HEK293T (cell line): Measurements from ENCODE around the gene FANCI.
A peak's percentile ranks its signal among the peaks of the same experiment; 100 is the strongest.

Source experiments
- CTCF ChIA-PET: fragments of 350-600 bp; formaldehyde crosslinking; extraction: SDS; loops from one replicate; lab custom pipeline; 2021; ENCODE audit warnings: antibody characterized with exemption, inconsistent platforms; lab: Yijun Ruan, JAX
- POLR2A ChIA-PET: fragments of 350-600 bp; formaldehyde crosslinking; extraction: SDS; loops from one replicate; lab custom pipeline; 2020; ENCODE audit warnings: antibody characterized with exemption, inconsistent platforms; lab: Yijun Ruan, JAX
- DNase-seq: peaks from one replicate; pipeline ENCODE4 v3.0.0; 2012; ENCODE audit warnings: mixed read lengths; ENCODE audit errors: extremely low spot score
- ARNT ChIP-seq: fragments of 450-650 bp; IDR thresholded peaks from 2 replicates; pipeline ENCODE4 v1.6.1; 2017; ENCODE audit warnings: mild to moderate bottlenecking
- BHLHE40 ChIP-seq: fragments of 450-650 bp; IDR thresholded peaks from 2 replicates; pipeline ENCODE4 v1.6.1; 2016; ENCODE audit warnings: mild to moderate bottlenecking, moderate library complexity, borderline replicate concordance
- CTBP1 ChIP-seq: fragments of 450-650 bp; IDR thresholded peaks from 2 replicates; pipeline ENCODE4 v1.6.1; 2016; ENCODE audit warnings: borderline replicate concordance
- ELF4 ChIP-seq: fragments of 450-650 bp; IDR thresholded peaks from 2 replicates; pipeline ENCODE4 v1.6.1; 2017; ENCODE audit warnings: antibody characterized with exemption
- FOXA1 ChIP-seq: fragments of 450-650 bp; IDR thresholded peaks from 2 replicates; pipeline ENCODE4 v1.6.1; 2016; ENCODE audit warnings: mild to moderate bottlenecking
- FOXK2 ChIP-seq: fragments of 450-650 bp; IDR thresholded peaks from 2 replicates; pipeline ENCODE4 v1.6.1; 2016; ENCODE audit warnings: mild to moderate bottlenecking
- FOXM1 ChIP-seq: fragments of 450-650 bp; IDR thresholded peaks from 2 replicates; pipeline ENCODE4 v1.6.1; 2017; ENCODE audit warnings: mild to moderate bottlenecking, borderline replicate concordance
- HDGF ChIP-seq: fragments of 450-650 bp; IDR thresholded peaks from 2 replicates; pipeline ENCODE4 v1.6.1; 2017; ENCODE audit warnings: antibody characterized with exemption, borderline replicate concordance
- L3MBTL2 ChIP-seq: fragments of 450-650 bp; conservative IDR thresholded peaks from 2 replicates; pipeline ENCODE4 v1.6.1; 2016; ENCODE audit warnings: mild to moderate bottlenecking
- LEF1 ChIP-seq: fragments of 450-650 bp; IDR thresholded peaks from 2 replicates; pipeline ENCODE4 v1.6.1; 2017; ENCODE audit warnings: mild to moderate bottlenecking, borderline replicate concordance
- NFRKB ChIP-seq: fragments of 450-650 bp; IDR thresholded peaks from 2 replicates; pipeline ENCODE4 v1.6.1; 2016; ENCODE audit warnings: mild to moderate bottlenecking, moderate library complexity
- PKNOX1 ChIP-seq: fragments of 450-650 bp; IDR thresholded peaks from 2 replicates; pipeline ENCODE4 v1.6.1; 2016
- SP1 ChIP-seq: fragments of 450-650 bp; IDR thresholded peaks from 2 replicates; pipeline ENCODE4 v1.6.1; 2017
- SUZ12 ChIP-seq: fragments of 450-650 bp; IDR thresholded peaks from 2 replicates; pipeline ENCODE4 v1.6.1; 2016; ENCODE audit warnings: mild to moderate bottlenecking
- TARDBP ChIP-seq: fragments of 450-650 bp; IDR thresholded peaks from 2 replicates; pipeline ENCODE4 v1.6.1; 2016
- ZNF384 ChIP-seq: fragments of 450-650 bp; IDR thresholded peaks from 2 replicates; pipeline ENCODE4 v1.6.1; 2016

FANCI gene

GRCh38 chr15:89333011-89333860, 89.5 kb downstream of the FANCI start:
- no peak for DNase-seq
- ChIA-PET POLR2A (interaction anchor here (0.6 to 3.7 kb wide), 3 partner anchors 9 to 48 kb away, joined by 3 to 27 read pairs (median 6); no protein-coding TSS in a partner anchor), CTCF (interaction anchor here (1.0 to 1.6 kb wide), 5 partner anchors 9 to 139 kb away, joined by 3 to 7 read pairs (median 4); no protein-coding TSS in a partner anchor)
- TF ChIP-seq CTBP1: no peak

- DNase-seq: peak; percentile 70
- ChIA-PET CTCF (interaction anchor here (1.6 kb wide), 1 partner anchor 127 kb away, joined by 5 read pairs; no protein-coding TSS in a partner anchor), POLR2A (interaction anchor here (1.0 to 3.7 kb wide), 6 partner anchors 9 to 241 kb away, joined by 3 to 27 read pairs (median 6); partner anchors contain the start of gene TICRR)
- TF ChIP-seq LEF1 (0 out of 2 replicates have a peak, but pooled peaks have one; percentile 69), L3MBTL2 (peak; percentile 31; the same call in 1 of the 2 replicates), ZNF384 (no peak)
Observed at GRCh38 chr15:89333959-89334509, 90.3 kb downstream of the FANCI start.

- POLR2A ChIA-PET: interaction anchor here (0.6 to 3.7 kb wide), 15 partner anchors 9 to 247 kb away, joined by 3 to 27 read pairs (median 4); partner anchors contain the start of genes ABHD2 and TICRR
- CTCF ChIA-PET: interaction anchor here (1.2 to 5.2 kb wide), 2 partner anchors 24 to 65 kb away, joined by 4 to 20 read pairs; no protein-coding TSS in a partner anchor
- DNase-seq: peak; percentile 98
- TF ChIP-seq ZNF384 (no peak), TARDBP (peak; percentile 53; the same call in 1 of the 2 replicates), HDGF (no peak), ARNT (peak; percentile 71), SP1 (no peak), FOXK2 (no peak), FOXA1 (no peak), BHLHE40 (peak; percentile 84), SUZ12 (no peak), ELF4 (peak; percentile 66), PKNOX1 (no peak), NFRKB (no peak), LEF1 (no peak; the same call in 1 of the 2 replicates), FOXM1 (peak; percentile 88), L3MBTL2 (no peak; the same call in none of the 2 replicates), CTBP1 (peak; percentile 20; the same call in 1 of the 2 replicates)
Observed at GRCh38 chr15:89334510-89335297, 90.9 kb downstream of the FANCI start, which contains the start of gene POLG. POLG (minus strand) TSS chr15:89334824; CDS start chr15:89333754, 1,070 bp downstream.

- TF ChIP-seq BHLHE40 (no peak), ARNT (no peak), CTBP1 (no peak), FOXA1 (no peak), TARDBP (no peak; the same call in 1 of the 2 replicates), ELF4 (no peak), NFRKB (no peak), PKNOX1 (no peak), FOXM1 (no peak), L3MBTL2 (no peak; the same call in none of the 2 replicates), HDGF (no peak), LEF1 (no peak), ZNF384 (no peak), SUZ12 (no peak), SP1 (no peak), FOXK2 (no peak)
- CTCF ChIA-PET: interaction anchor here (1.0 to 5.2 kb wide), 3 partner anchors 23 to 108 kb away, joined by 3 to 20 read pairs (median 4); no protein-coding TSS in a partner anchor
- DNase-seq: peak; percentile 45
- POLR2A ChIA-PET: interaction anchor here (0.6 to 3.7 kb wide), 16 partner anchors 8 to 247 kb away, joined by 3 to 27 read pairs (median 4); partner anchors contain the start of genes ABHD2 and TICRR
Observed at GRCh38 chr15:89335298-89336041, 91.7 kb downstream of the FANCI start.

GRCh38 chr15:89338036-89338435, 94.3 kb downstream of the FANCI start:
- no peak for TF ChIP-seq PKNOX1
- TF ChIP-seq FOXA1: no peak
- no peak for TF ChIP-seq BHLHE40
- TF ChIP-seq CTBP1: no peak
- TF ChIP-seq FOXM1: no peak
- TF ChIP-seq SP1: no peak
- TF ChIP-seq ZNF384: no peak
- TF ChIP-seq LEF1: no peak
- TF ChIP-seq SUZ12: no peak
- TF ChIP-seq ELF4: no peak
- TF ChIP-seq HDGF: no peak
- TF ChIP-seq NFRKB: no peak
- DNase-seq: no peak
- POLR2A ChIA-PET: no interaction called here
- CTCF ChIA-PET: interaction anchor here (0.8 to 5.2 kb wide), 3 partner anchors 20 to 414 kb away, joined by 3 to 20 read pairs (median 4); no protein-coding TSS in a partner anchor
